Left ventricle myocardium superior (tissue), 1 donor: ENCODE data around the gene TRIM17. TPM values are rescaled to one million over a fixed set of nuclear protein-coding genes. Genes with fewer than 3 reads are reported as not detected.
"Not testable (repeated sequence)": the region's sequence is repeated elsewhere in the genome, so short reads cannot be mapped to it uniquely, and the experiment has no call there.

Experiments
- ATAC-seq: fragments of 200-7000 bp; cut with Tn5 transposase; one replicate; pipeline ENCODE4 v1.9.1; 2020; ENCODE audit warnings: mild to moderate bottlenecking, moderate library complexity
- DNase-seq: peaks from one replicate; pipeline ENCODE4 v3.0.0-alpha.2; 2020
- intact Hi-C: fragments of 100-400 bp; cut with micrococcal nuclease; formaldehyde crosslinking; loops from one replicate; pipeline ENCODE4 v1.11.0; 2022
- total RNA-seq: library from RNA; stranded (reverse); fragmentation: NEBNext Ultra II Directional; extraction: Animal tissue kit (Norgen Biotek cat#: 25700); gene quantifications from one replicate; pipeline ENCODE4 v1.2.1, GENCODE V29; 2021
- donor health status: DM: no; HTN: yes; CAD: no; lungs with severe emphysema.

TRIM17 gene
- total RNA-seq, 1 donor from 2014 or later, result 0.50 TPM

GRCh38 chr1:228452194-228453021 is 35.7 kb upstream of the TRIM17 start:
- intact Hi-C loops, result no loop called here
- ATAC-seq, result no peak
- DNase-seq, result no peak

DNA sequence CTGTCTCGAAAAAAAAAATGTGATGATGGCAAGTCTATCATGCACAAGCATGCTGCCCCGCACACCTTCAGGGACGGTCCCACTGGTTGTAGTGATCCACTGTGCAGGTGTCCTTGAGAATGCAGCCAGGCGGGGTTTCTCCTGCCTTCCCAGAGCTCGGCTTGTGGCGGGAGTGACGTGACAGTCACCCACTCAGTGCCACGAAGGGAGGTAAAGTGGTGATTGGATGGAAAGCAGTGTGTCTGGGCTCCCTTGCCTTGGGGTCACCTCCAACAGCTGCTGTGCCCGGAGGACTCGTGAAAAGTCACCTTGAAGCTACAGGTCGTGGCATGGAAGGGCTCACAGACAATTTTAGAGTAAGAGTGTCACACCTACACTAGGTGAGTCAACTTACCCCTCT is 33.5 kb upstream of the TRIM17 start:
- ATAC-seq, result no peak
- intact Hi-C loops, result no loop called here

DNA sequence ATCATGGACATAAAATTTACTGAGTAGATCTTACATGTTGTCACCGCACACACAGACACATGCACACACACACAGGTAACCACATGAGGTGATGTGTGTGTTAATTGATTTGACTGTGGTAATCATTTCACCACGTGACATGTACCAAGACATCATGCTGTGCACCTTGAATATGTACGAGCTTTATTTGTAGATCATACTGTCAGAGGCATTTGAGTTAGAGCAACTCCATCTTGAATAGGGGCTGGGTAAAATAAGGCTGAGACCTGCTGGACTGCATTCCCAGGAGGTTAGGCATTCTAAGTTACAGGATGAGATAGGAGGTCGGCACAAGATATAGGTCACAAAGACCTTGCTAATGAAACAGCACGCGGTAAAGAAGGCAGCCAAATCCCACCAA is 31.7 kb upstream of the TRIM17 start:
- no peak for DNase-seq
- ATAC-seq, result no peak
- intact Hi-C loops, result no loop called here

More for the DNA sequence above, 33.5 kb upstream of the TRIM17 start:
- no peak for DNase-seq

- ATAC-seq (no peak), DNase-seq (no peak)
- intact Hi-C loops, result no loop called here
Measured at GRCh38 chr1:228446852-228447251, 30.2 kb upstream of the TRIM17 start.

- intact Hi-C loops, result no loop called here
- ATAC-seq (peak; percentile 61), DNase-seq (no peak)
Measured at GRCh38 chr1:228445843-228446650, 29.4 kb upstream of the TRIM17 start.

DNA sequence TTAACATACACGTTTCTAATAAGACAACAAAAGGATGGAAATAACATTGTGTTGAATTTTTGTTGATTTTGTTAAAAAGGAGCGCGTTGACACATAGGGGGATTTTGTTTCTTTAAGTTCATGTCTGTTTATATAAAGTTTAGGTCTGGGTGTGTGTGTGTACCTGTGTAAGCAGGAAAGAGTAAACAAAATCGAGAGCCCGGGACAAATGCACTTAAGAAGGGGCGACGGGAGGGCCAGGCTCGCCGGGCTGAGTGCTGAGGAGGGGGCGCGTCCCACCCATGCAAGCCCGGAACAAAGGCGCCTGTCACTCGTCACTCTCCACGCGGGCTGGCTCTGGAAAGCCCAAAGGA is 28.8 kb upstream of the TRIM17 start:
- ATAC-seq, result no peak
- DNase-seq, result no peak
- intact Hi-C loops, result no loop called here

DNA sequence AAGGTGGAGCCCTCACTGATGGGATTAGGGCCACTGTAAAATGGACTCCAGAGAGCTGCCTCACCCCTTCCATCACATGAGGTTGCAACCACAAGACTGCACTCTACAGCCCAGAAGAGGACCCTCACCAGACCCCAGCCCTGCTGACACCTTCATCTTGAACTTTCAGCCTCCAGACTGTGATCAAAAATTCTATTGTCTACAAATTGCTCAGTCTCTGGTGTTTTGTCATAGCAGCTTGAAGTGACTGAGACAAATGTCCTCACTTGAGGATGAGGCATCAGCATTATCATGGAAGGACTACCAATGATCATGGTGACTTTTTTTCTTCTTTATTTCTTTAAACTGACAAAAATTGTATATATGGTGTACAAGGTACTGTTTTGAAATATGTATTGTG is 26.7 kb upstream of the TRIM17 start:
- no peak for ATAC-seq
- intact Hi-C loops, result no loop called here
- DNase-seq, result no peak

GRCh38 chr1:228440761-228441500 is 24.3 kb upstream of the TRIM17 start:
- DNase-seq (no peak), ATAC-seq (no peak)
- intact Hi-C loops, result no loop called here

DNA sequence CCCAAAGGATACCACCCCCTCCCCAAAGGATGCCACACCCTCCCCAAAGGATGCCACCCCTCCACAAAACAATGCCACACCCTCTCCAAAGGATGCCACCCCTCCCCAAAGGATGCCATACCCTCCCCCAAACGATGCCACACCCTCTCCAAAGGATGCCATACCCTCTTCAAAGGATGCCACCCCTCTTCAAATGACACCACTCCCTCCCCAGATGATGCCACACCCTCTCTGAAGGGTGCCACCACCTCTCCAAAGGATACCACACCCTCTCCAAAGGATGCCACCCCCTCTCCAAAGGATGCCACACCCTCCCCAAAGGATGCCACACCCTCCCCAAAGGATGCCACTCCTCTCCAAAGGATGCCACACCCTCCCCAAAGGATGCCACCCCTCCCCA is 21.6 kb upstream of the TRIM17 start:
- intact Hi-C loops, result no loop called here
- ATAC-seq, result no peak
- DNase-seq, result no peak

GRCh38 chr1:228437424-228437962 is 20.8 kb upstream of the TRIM17 start:
- ATAC-seq, result no peak
- DNase-seq, result no peak
- intact Hi-C loops, result no loop called here

DNA sequence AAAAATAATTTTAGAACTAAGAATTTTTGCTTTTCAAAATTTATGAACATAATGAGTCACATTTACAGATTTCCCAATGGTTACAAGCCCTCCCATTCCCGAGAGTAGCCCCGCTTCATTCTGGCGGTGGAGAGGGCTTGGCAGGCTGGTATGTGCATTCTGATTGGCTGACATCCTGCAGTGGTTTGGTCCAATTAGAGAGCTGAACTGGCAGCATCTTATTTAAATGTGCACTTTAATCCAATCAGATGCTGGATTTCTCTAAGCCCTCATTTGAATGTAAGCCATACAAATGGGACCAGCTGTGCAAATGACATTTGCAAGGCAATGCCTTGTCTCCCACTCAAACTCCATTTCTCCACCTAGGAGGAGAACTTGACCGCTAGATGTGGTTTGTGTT is 18.0 kb upstream of the TRIM17 start:
- DNase-seq (no peak), ATAC-seq (no peak)
- intact Hi-C loops, result no loop called here

DNA sequence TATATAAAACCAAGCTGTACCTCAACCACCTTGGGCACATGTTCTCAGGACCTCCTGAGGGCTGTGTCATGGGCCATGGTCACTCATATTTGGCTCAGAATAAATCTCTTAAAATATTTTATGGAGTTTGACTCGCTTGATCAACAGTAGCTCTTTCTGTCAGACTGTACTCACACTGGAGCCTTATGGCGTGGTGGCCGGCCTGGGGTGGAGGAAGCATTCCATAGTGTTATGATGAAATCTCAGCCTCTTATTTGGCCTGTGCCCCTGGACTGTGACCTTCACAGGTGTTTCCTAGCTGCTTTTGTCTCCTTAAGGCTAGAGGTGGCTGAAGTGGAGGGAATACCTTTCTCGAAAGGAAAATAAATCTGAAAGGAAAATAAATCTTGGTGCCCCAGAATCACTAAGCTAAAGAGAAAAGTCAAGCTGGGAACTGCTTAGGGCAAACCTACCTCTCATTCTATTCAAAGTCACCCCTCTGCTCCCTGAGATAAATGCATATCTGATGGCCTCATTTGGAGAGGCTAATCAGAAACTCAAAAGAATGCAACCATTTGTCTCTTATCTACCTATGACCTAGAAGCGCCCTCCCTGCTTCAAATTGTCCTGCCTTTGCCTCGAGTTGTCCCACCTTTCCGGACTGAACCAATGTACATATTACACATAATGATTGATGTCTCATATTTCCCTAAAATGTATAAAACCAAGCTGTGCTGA is 16.8 kb upstream of the TRIM17 start:
- DNase-seq, ATAC-seq, intact Hi-C loops: not testable (repeated sequence)

DNA sequence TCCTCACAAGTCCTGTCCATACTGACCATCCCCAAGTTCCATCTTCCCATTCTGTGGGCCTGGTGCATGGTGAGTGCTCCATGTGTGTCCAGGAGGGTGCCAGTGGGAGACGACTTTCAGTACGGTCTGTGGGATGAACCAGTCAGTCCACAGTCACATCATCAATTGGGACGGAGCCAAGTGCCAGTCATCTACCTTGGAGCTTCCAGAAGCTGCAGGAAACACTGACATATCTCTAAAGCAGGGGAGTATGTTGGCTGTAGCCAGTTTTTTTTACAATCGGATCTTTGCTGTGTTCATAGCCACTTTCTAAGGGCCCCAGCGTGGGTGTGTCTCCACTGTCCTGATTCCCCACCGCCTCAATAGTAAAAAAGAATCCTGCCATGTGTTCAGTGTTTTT is 13.6 kb upstream of the TRIM17 start:
- intact Hi-C loops, result no loop called here
- ATAC-seq (no peak), DNase-seq (no peak)

GRCh38 chr1:228429698-228430097 is 13.0 kb upstream of the TRIM17 start:
- ATAC-seq (no peak), DNase-seq (no peak)
- intact Hi-C loops, result no loop called here

GRCh38 chr1:228429007-228429406 is 12.3 kb upstream of the TRIM17 start:
- ATAC-seq, result no peak
- intact Hi-C loops, result no loop called here

DNA sequence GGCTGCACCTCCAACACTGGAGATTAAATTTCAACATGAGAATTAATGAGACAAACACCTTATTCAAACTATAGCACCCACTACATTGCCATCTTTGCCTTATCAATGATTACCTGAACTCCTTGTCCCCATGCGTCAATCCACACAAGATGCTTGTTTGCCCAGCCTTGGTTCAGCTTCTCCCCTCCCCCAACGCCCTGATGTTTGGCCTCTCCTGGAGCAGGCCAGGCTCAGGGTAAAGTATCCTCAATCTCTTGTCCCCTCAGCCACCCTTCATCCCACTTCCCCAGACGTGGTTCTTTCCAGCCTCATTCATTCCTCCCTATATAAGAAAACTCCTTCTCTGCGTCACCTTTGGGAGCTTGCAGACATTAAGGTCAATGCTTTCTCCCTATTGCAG is 11.8 kb upstream of the TRIM17 start:
- no peak for ATAC-seq
- intact Hi-C loops, result no loop called here

More at GRCh38 chr1:228429007-228429406, 12.3 kb upstream of the TRIM17 start:
- no peak for DNase-seq

DNA sequence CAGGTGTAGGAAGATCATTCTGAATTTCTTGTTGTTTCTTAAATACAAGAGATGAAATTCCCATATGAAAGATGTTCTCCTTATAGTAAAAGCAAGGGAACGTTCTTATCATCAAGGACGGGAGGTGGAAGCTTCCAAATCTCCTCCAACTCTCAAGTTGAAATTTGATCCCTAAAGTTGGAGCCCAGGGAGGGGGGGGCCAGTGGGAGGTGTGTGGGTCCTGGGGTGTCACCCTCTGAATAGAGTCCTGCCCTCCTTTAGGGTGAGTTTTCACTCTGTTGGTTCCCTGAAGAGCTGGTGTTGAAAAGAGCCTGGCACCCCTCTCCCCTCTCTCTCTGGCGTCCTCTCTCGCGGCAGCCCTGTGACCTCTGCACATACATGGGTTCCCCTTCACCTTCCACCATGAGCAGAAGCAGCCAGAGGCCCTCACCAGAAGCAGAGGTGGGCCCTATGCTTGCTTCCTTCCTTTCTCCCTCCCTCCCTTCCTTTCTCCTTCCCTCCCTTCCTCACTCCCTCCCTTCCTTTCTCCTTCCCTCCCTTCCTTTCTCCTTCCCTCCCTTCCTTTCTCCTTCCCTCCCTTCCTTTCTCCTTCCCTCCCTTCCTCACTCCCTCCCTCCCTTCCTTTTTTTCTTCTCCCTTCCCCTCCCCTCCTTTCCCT is 10.0 kb upstream of the TRIM17 start:
- no peak for DNase-seq
- intact Hi-C loops, result no loop called here
- ATAC-seq, result no peak

More for the DNA sequence above, 11.8 kb upstream of the TRIM17 start:
- no peak for DNase-seq
